HCT116 (cell line): Measurements from ENCODE around the gene HSD17B3. TPM values are rescaled to one million over a fixed set of nuclear protein-coding genes. Genes with fewer than 3 reads are reported as not detected.

Source experiments
- ATAC-seq: fragments of 200-7000 bp; cut with Tn5 transposase; 2 replicates; pipeline ENCODE4 v1.9.1; 2020; ENCODE audit warnings: mild to moderate bottlenecking, moderate library complexity
- BruUV-seq: library from RNA; stranded (reverse); fragments of 400-500 nt; replicated peaks from 2 replicates; lab custom pipeline; 2021; lab: Mats Ljungman, UMichigan
- CTCF ChIA-PET: fragments of 300-600 bp; sonication (Branson Sonifier 250); formaldehyde crosslinking; loops from one replicate; lab custom pipeline; 2021; ENCODE audit warnings: antibody characterized with exemption; lab: Charles Lee
- POLR2A ChIA-PET: fragments of 300-600, 350-600 bp; sonication (Branson Sonifier 250); formaldehyde crosslinking; loops from one replicate; lab custom pipeline; 2021; ENCODE audit warnings: antibody characterized with exemption; lab: Charles Lee
- RAD21 ChIA-PET, 2 experiments: fragments of 300-600 bp; sonication (Branson Sonifier 250); formaldehyde crosslinking; loops; one replicate each; lab custom pipeline; 2023; ENCODE audit warnings: low total read pairs in 2 of 2; ENCODE audit not compliant: uncharacterized antibody in 2 of 2, unreplicated experiment in 2 of 2, low non-redundant PET in 1 of 2; lab: Charles Lee
- DNase-seq: peaks from one replicate; pipeline ENCODE4 v3.0.0-alpha.2; 2010; ENCODE audit warnings: low read depth, low spot score
- H2AFZ ChIP-seq: fragments of 200-600 bp; shearing (Covaris generic), sonication (generic); 2 replicates; pipeline ENCODE4 v1.6.1; 2017; ENCODE audit warnings: low read depth, mixed run types, mixed read lengths, antibody characterized with exemption, low read length; ENCODE audit not compliant: poor library complexity, severe bottlenecking
- H3K27ac ChIP-seq: 2 replicates; pipeline ENCODE4 v1.5.1; 2012; ENCODE audit warnings: low read depth, low read length
- H3K27me3 ChIP-seq: fragments of 200-600 bp; sonication (generic); 2 replicates; pipeline ENCODE4 v1.6.1; 2016; ENCODE audit warnings: mixed run types, low read length, mixed read lengths; ENCODE audit not compliant: insufficient read depth
- H3K36me3 ChIP-seq, 2 experiments: fragments of 200-500 bp in 1 of 2; fragments of 200-600 bp in 1 of 2; sonication (Bioruptor generic) in 1 of 2; sonication (generic) in 1 of 2; 2 replicates each; pipeline versions ENCODE4 v1.5.1 to v1.6.1; 2014 to 2016; ENCODE audit warnings: low read length in 2 of 2, inconsistent platforms in 1 of 2, mixed read lengths in 1 of 2, mixed run types in 1 of 2; ENCODE audit not compliant: insufficient read depth in 2 of 2, control insufficient read depth in 1 of 2
- H3K4me1 ChIP-seq, 2 experiments: fragments of 200-600 bp in 1 of 2; sonication (generic) in 1 of 2; 2 replicates each; pipeline versions ENCODE4 v1.5.1 to v1.6.1; 2012 to 2017; ENCODE audit warnings: low read length in 2 of 2, inconsistent platforms in 1 of 2, mild to moderate bottlenecking in 1 of 2, mixed read lengths in 1 of 2, mixed run types in 1 of 2, moderate library complexity in 1 of 2; ENCODE audit not compliant: insufficient read depth in 2 of 2, control insufficient read depth in 1 of 2
- H3K4me2 ChIP-seq: fragments of 200-600 bp; sonication (generic); 2 replicates; pipeline ENCODE4 v1.6.1; 2017; ENCODE audit warnings: mixed run types, low read length, mixed read lengths
- H3K4me3 ChIP-seq, 2 experiments: fragments of 200-600 bp in 1 of 2; sonication (generic) in 1 of 2; replicated peaks in 1 of 2; 2 replicates each; pipeline ENCODE4 v1.5.1; 2011 to 2016; ENCODE audit warnings: low read length in 2 of 2, control low read depth in 1 of 2, low read depth in 1 of 2, mild to moderate bottlenecking in 1 of 2, mixed read lengths in 1 of 2, mixed run types in 1 of 2
- H3K79me2 ChIP-seq: fragments of 200-600 bp; sonication (generic); 2 replicates; pipeline ENCODE4 v1.6.1; 2017; ENCODE audit warnings: mild to moderate bottlenecking, mixed run types, low read length, moderate library complexity, mixed read lengths; ENCODE audit not compliant: insufficient read depth
- H3K9ac ChIP-seq: fragments of 200-600 bp; sonication (generic); 2 replicates; pipeline ENCODE4 v1.6.1; 2016; ENCODE audit warnings: low read length, mixed read lengths
- H3K9me2 ChIP-seq: fragments of 200-600 bp; sonication (generic), shearing (Covaris generic); 2 replicates; pipeline ENCODE4 v1.6.1; 2017; ENCODE audit warnings: mixed run types, mild to moderate bottlenecking, moderate library complexity; ENCODE audit not compliant: insufficient read depth
- H3K9me3 ChIP-seq, 2 experiments: fragments of 200-500 bp in 1 of 2; fragments of 200-600 bp in 1 of 2; sonication (Bioruptor generic) in 1 of 2; sonication (generic) in 1 of 2; 2 replicates each; pipeline ENCODE4 v1.6.1; 2014 to 2017; ENCODE audit warnings: low read length in 2 of 2, mixed read lengths in 2 of 2, inconsistent platforms in 1 of 2, low read depth in 1 of 2, mild to moderate bottlenecking in 1 of 2, mixed run types in 1 of 2, moderate library complexity in 1 of 2; ENCODE audit not compliant: control insufficient read depth in 1 of 2, insufficient read depth in 1 of 2
- H4K20me1 ChIP-seq: fragments of 200-600 bp; sonication (generic), shearing (Covaris generic); 2 replicates; pipeline ENCODE4 v1.6.1; 2017; ENCODE audit warnings: mixed run types, mild to moderate bottlenecking, moderate library complexity; ENCODE audit not compliant: insufficient read depth
- CTCF ChIP-seq, 3 experiments: fragments of 200-600 bp in 1 of 3; sonication (generic) in 1 of 3; IDR thresholded peaks in 2 of 3; conservative IDR thresholded peaks in 1 of 3; 2 replicates each; pipeline ENCODE4 v1.5.1; 2012 to 2017; ENCODE audit warnings: low read depth in 2 of 3, low read length in 2 of 3, antibody characterized with exemption in 1 of 3, borderline replicate concordance in 1 of 3, control low read depth in 1 of 3, mild to moderate bottlenecking in 1 of 3, mixed read lengths in 1 of 3, mixed run types in 1 of 3, moderate library complexity in 1 of 3; ENCODE audit not compliant: insufficient read depth in 1 of 3
- ELF1 ChIP-seq: IDR thresholded peaks from 2 replicates; pipeline ENCODE4 v1.6.1; 2012; ENCODE audit warnings: low read depth, borderline replicate concordance
- POLR2A ChIP-seq: IDR thresholded peaks from 2 replicates; pipeline ENCODE4 v1.7.0; 2011; ENCODE audit warnings: borderline replicate concordance; ENCODE audit not compliant: insufficient read depth, insufficient read length; ENCODE audit errors: extremely low read depth
- POLR2AphosphoS5 ChIP-seq: IDR thresholded peaks from 2 replicates; pipeline ENCODE4 v1.6.1; 2011; ENCODE audit warnings: mild to moderate bottlenecking, low read depth, low read length, moderate library complexity
- RAD21 ChIP-seq: IDR thresholded peaks from 2 replicates; pipeline ENCODE4 v1.6.1; 2012; ENCODE audit warnings: low read depth, mild to moderate bottlenecking
- SIN3A ChIP-seq: IDR thresholded peaks from 2 replicates; pipeline ENCODE4 v1.6.1; 2012; ENCODE audit warnings: low read depth
- SRF ChIP-seq: IDR thresholded peaks from 2 replicates; pipeline ENCODE4 v1.6.1; 2012; ENCODE audit warnings: low read depth
- ZNF274 ChIP-seq: fragments of 200-500 bp; sonication (Bioruptor generic); IDR thresholded peaks from 2 replicates; pipeline ENCODE4 v1.6.1; 2014; ENCODE audit warnings: mild to moderate bottlenecking, low read depth, low read length, inconsistent platforms
- intact Hi-C: fragments of 100-400 bp; cut with micrococcal nuclease; formaldehyde crosslinking; loops from 2 replicates; pipeline ENCODE4 v1.10.0; 2022
- total RNA-seq: library from RNA; stranded (reverse); gene quantifications from one replicate; pipeline ENCODE4 v1.2.1, GENCODE V29; 2021; ENCODE audit not compliant: unreplicated experiment

HSD17B3 gene
- total RNA-seq, 1 experiment from 2014 or later, result 0.37 TPM

DNA sequence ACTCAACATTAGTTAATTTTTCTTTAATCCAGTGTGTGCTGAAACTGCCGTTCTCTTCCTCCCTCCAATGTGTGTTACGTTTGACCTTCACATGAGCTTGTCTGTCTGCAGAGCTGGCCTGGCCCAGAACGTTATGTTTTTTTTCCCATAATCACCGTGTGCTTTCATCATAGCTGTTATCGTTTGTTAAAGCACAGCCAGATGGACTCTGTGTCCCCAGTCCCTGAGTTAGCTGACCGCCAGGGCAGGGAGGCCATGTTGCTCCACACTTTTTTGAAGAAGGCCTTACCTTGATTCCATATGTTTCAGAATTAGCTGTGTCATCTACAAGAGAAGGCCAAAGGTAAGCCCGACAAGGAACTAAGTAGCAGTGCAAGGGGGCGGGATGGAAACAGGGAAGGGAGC is 55.7 kb downstream of the HSD17B3 start:
- no peak overlapping the region for H3K4me3 ChIP-seq
- no TSS peak for BruUV-seq
- H3K4me1 ChIP-seq, result peaks cover 8 to 19% of the 10 kb centered on the region in 2 experiments
- ChIA-PET RAD21 (no interaction called here), POLR2A (no interaction called here), CTCF (interaction anchor here (2.7 to 3.8 kb wide), 3 partner anchors 10 to 71 kb away, joined by 12 to 16 read pairs (median 13); no protein-coding TSS in a partner anchor)
- H4K20me1 ChIP-seq, result no peaks in the 10 kb centered on the region
- no peaks in the 10 kb centered on the region for H3K9me3 ChIP-seq
- H3K27ac ChIP-seq, result no peak overlapping the region
- H3K9ac ChIP-seq, result no peak overlapping the region
- H2AFZ ChIP-seq, result no peak overlapping the region
- no peaks in the 10 kb centered on the region for H3K79me2 ChIP-seq
- ATAC-seq (no peak), DNase-seq (no peak)
- intact Hi-C loops, result no loop called here
- TF ChIP-seq ZNF274 (no peak), POLR2A (no peak), SRF (no peak), POLR2AphosphoS5 (no peak)
- no peaks in the 10 kb centered on the region for H3K9me2 ChIP-seq
- H3K36me3 ChIP-seq, result no peaks in the 10 kb centered on the region
- no peak overlapping the region for H3K4me2 ChIP-seq
- H3K27me3 ChIP-seq, result no peaks in the 10 kb centered on the region

- no peak overlapping the region for H2AFZ ChIP-seq
- DNase-seq (no peak), ATAC-seq (peak; percentile 39)
- CTCF ChIA-PET, result interaction anchor here (1.4 to 3.8 kb wide), 4 partner anchors 9 to 72 kb away, joined by 4 to 16 read pairs (median 12); no protein-coding TSS in a partner anchor
- no peak overlapping the region for H3K9ac ChIP-seq
- H3K27ac ChIP-seq, result no peak overlapping the region
- H3K27me3 ChIP-seq, result no peaks in the 10 kb centered on the region
- H3K4me2 ChIP-seq, result no peak overlapping the region
- H3K9me2 ChIP-seq, result no peaks in the 10 kb centered on the region
- H3K36me3 ChIP-seq, result no peaks in the 10 kb centered on the region
- H3K79me2 ChIP-seq, result no peaks in the 10 kb centered on the region
- intact Hi-C loops, result no loop called here
- no peaks in the 10 kb centered on the region for H4K20me1 ChIP-seq
- POLR2A ChIA-PET, result no interaction called here
- RAD21 ChIA-PET, result no interaction called here
- no peak overlapping the region for H3K4me3 ChIP-seq
- H3K9me3 ChIP-seq, result no peaks in the 10 kb centered on the region
- TF ChIP-seq ELF1 (no peak), CTCF (IDR thresholded peaks at IDR 0.05 in 2 of 3, conservative IDR thresholded peaks at IDR 0.05 in 1 of 3; ENCODE audit: borderline replicate concordance in 1 of 3, insufficient read depth in 1 of 3, low read depth in 2 of 3, low read length in 2 of 3) (peak; percentile 24 to 71 (median 71); a peak in 5 of 6 replicates), SIN3A (no peak), RAD21 (peak; percentile 31), SRF (no peak)
- BruUV-seq, result no TSS peak
- H3K4me1 ChIP-seq, result peaks cover 17 to 25% of the 10 kb centered on the region in 2 experiments
These were observed 56.6 kb downstream of the HSD17B3 start for GRCh38 chr9:96245399-96245798.
